Stimulated activated CD4-positive, alpha-beta T cell treated with anti-CD3 and anti-CD28 coated beads, Interleukin-12 subunit alpha, Interleukin-12 subunit beta, amount 100 ng/mL, for 48 hours (primary cell): ENCODE measurements around the gene EEIG2.
"Not testable (repeated sequence)": the region's sequence is repeated elsewhere in the genome, so short reads cannot be mapped to it uniquely, and the experiment has no call there.

Experiments used
- DNase-seq, 3 donors: peaks; one replicate each; pipeline ENCODE4 v3.0.0-alpha.2; 2020; ENCODE audit warnings: low read depth in 2 of 3, low spot score in 1 of 3

The EEIG2 gene

GRCh38 chr1:108547493-108547892 is 12.4 kb upstream of the EEIG2 start:
- DNase-seq: not testable (repeated sequence)

- DNase-seq: no peak
These were observed 8.6 kb upstream of the EEIG2 start for GRCh38 chr1:108551137-108551862.

DNA sequence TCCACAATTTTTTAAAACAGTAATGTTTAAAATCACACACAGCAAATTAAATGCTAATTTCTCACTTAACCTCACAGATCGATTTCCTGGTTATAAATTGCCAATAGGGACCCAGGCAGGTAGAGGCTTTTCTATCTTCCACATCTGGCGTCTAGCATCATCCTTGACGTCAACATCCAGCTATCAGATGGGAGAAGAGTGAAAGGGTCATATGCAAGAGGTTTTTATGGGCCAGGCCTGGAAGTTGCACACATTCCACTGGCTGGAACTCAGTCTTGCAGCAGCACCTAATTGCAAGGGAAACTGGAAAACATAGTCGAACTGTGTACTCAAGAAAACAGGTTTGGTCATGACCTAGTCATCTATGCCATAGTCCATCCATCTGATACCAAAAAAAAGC is 6.0 kb upstream of the EEIG2 start:
- DNase-seq: no peak

DNA sequence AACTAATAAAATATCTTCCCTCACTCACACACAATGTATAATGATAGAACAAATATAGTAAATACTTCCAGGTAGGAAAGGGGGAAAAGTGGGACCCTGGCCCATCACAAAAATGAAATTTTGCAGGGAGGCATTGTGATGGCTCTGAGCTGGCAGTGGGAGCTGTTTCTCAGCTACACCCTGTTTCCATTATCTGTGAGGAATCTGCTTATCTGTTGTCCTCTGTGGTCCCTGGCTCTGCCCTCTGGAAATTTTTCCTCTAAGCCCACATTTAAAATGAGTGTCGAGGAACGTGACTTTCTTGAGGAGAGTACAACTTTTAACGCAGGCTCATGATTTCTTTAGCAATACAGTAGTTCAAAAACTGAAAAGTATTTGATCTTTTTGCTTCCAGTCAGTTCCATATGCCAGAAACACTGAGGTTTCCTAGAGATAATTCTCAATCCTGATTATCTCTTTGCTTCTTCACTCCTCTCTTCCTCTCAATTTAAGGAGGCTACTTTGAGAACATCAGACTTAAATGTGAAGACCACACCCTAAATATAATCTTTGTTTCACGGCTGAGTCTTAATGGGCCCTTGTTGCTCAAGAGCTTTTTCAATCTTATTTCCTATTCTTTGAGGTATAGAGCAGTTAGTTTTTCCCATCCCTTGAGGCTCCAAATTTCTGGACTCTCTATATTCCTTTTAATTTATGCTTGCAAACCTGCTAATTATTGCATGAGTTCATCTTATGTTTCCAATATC is 5.0 kb upstream of the EEIG2 start:
- DNase-seq: no peak

GRCh38 chr1:108556066-108556465 is 3.8 kb upstream of the EEIG2 start:
- no peak for DNase-seq

DNA sequence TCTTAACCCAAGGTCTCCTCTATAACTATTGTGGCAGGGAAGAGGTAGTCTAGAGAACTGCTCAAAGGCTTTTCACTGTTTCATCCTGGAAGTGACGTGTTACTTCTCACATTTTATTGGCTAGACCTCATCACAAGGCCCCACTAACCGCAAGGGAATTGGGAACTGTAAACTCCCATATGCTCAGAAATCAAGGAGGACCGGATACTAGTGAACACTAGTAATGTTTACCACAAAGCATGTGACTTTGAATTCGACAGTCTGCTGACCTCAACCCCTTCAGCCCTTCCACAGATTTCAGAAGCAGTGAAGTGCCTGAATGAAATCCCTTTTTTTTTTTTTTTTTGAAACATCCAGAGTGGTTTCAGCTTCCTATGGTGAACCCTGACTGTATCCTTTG is 3.4 kb upstream of the EEIG2 start:
- no peak for DNase-seq

- DNase-seq: no peak
These were observed 2.6 kb upstream of the EEIG2 start for GRCh38 chr1:108557296-108557695.

DNA sequence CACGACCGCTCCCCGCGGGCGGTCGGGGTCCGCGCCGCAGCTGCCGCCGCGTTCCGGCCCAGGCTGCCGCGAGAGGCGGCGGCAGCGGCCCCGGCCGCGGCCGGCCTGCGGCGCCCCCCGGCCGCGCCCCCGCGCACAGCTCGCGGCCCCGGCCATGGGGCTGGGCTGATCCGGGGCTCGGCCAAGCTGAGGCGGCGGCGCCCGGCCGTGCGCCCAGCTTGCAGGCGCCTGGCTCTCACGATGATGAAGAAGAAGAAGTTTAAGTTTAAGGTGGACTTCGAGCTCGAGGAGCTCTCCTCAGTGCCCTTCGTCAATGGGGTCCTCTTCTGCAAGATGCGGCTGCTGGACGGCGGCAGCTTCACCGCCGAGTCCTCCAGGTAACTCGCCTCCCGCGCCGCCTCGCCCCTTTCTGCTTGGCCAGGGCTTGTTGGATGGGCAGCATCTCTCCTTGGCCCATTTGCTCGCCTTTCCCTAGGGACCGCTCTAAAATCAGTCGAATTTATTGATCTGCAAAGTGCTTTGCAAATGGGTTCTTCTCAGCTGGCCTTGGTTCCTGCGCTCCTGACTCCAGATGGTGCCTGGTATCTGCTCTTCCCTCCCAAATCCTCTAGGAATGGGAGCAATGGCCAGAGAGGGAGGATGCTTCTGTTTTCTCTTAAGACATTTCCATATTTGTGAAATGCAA is 431 bp downstream of the EEIG2 start:
- no peak for DNase-seq

GRCh38 chr1:108560874-108561459 is 1.1 kb downstream of the EEIG2 start:
- peak; percentile 28 to 35 (median 31) for DNase-seq

- peak; percentile 70 to 72 (median 71) for DNase-seq
These were observed 1.9 kb downstream of the EEIG2 start for GRCh38 chr1:108561689-108562326.

DNA sequence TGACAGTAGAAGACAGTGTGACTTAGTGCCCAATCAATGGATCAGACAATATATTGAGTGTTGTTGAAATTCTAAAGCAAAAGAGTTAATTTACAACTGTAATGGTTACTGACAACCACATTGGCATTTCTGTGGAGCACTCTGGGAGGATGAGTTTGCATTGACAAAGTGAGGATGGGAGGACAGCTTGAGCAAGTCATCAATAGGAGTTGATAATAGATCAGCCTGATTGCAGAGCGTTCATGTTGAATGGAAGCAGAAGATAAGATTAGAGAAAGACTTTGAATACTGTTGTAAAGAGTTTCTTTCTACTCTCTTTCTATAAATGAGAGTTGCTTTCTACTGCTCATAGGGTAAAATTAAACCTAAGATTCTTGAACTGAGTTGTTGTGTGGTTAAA is 3.9 kb downstream of the EEIG2 start:
- DNase-seq: no peak

- DNase-seq: no peak
These were observed 5.2 kb downstream of the EEIG2 start for GRCh38 chr1:108565081-108565480.

- no peak for DNase-seq
These were observed 5.6 kb downstream of the EEIG2 start for GRCh38 chr1:108565512-108565911.

DNA sequence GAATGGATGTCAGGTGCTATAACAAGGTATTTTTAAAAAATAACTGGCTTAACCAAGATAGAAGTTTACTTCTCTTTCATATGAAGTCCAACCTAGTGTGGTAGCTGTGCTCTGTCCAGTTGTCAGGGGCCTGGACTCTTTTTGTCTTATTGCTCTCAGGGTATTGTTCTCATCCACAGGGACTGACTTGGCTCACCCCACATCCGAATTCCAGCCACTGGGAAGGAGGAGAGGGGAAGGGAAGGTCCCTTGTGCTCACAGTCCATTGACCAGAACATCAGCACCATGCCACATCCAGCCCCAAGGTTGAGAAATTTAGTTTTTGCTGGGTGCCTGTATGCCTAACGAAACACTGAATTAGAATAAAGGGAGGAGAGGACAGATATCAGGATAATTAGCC is 8.7 kb downstream of the EEIG2 start:
- DNase-seq: no peak

GRCh38 chr1:108569097-108569728 is 9.3 kb downstream of the EEIG2 start:
- DNase-seq: no peak

GRCh38 chr1:108570128-108570527 is 10.2 kb downstream of the EEIG2 start:
- DNase-seq: no peak

GRCh38 chr1:108570998-108571401 is 11.1 kb downstream of the EEIG2 start:
- no peak for DNase-seq

GRCh38 chr1:108572182-108572581 is 12.3 kb downstream of the EEIG2 start:
- no peak for DNase-seq

DNA sequence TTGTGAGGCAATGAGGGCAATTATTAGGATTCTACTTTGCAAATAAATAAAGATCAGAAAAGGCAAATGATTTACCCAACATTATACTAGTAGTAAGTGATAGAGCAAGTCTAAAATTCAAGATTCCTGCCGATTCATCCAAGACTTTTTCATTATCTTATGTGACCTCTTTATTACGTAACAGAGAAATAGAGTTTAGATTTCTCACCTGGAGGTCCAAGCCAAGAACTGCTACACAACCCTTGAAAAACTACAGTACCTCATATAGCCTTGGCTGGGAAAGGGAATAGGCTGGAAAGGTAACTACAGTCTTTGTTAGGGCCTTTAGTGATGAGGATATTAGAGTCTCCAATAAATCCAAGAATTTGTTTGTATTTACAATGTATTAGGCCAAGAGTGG is 13.3 kb downstream of the EEIG2 start:
- DNase-seq: no peak

- DNase-seq: no peak
These were observed 14.1 kb downstream of the EEIG2 start for GRCh38 chr1:108574008-108574407.

GRCh38 chr1:108575375-108575774 is 15.5 kb downstream of the EEIG2 start:
- DNase-seq: no peak
